Dedifferentiated amniotic fluid mesenchymal stem cell (primary cell): Measurements from ENCODE around the gene OTUD7B.
"Not testable (repeated sequence)": the region's sequence is repeated elsewhere in the genome, so short reads cannot be mapped to it uniquely, and the experiment has no call there.

Source experiments
- DNase-seq: peaks from one replicate; pipeline ENCODE4 v3.0.0-alpha.2; 2016; ENCODE audit errors: extremely low spot score

OTUD7B gene

DNA sequence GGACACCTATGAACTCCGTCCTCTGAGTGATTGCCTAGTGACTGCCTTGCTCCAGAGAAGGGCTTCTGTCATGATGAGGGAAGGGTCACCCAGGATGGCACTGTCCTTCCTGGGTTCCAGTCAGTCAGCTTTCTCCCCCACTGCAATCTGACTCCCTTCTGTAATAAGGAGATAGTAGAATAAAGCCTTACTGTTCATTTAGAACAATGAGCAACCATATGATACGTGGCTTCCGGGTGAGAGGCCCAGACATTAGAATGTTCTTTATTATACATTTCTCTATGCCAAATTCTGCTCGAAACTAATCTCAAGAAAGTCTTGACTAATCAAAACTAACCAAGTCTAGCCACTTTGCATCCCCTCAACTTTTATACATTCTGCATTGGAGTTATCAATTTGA is 65.3 kb downstream of the OTUD7B start:
- no peak for DNase-seq

DNA sequence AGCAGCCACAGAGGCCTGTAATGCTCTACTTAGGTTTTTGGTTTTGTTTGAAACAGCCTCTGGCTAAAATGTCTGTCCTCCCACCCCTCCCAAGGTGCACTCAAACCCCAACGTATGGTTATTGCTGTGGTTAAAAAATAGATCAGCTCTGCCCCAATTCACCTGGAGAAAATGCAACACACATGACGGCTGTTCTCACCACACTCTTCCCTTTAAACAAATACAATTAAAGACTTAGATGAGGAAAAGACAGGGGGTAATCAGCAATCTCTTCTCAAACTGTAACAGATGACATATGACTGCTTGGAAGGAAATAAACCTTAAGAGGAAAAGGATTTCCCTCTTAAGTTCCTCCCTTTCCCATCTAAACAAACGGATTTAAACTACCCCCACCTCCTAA is 67.6 kb downstream of the OTUD7B start:
- DNase-seq = no peak

DNA sequence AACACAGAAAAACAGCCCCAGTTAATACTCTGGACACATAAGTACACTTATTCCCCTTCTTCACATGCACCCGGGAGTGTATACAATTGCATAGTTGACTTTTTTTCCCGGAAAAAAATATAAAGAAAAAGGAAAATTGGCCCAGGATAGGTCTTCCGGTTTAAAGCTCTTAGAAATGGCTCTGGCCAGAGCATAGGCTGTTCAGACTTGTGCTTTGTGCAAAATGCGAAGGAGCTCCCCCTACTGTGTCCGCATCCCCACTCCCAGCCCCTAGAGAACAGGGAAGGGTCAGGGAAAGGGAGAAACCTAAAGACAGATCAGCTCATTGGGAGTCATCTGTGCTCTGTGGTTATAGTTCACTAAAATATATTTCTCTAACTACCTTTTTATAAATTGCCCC is 68.3 kb downstream of the OTUD7B start:
- DNase-seq = no peak

DNA sequence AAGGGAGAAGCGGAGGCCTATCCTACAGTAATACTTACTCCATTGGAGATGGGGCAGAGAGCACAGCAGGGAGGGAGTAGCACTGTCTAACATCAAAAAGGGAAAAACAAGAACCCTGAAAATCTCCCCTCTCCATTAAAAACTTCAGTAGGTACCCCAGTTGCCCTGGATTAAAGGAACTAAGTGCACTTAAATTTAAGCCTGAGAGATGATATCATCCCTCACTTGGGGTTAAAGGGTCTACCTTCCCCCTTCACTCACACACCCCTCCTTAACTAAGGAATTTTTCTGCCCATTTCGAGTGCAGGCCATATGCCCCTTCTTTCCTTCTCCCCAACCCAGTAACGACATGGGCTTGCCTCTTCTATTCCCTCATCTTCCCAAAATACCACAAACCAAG is 70.1 kb downstream of the OTUD7B start:
- no peak for DNase-seq

DNA sequence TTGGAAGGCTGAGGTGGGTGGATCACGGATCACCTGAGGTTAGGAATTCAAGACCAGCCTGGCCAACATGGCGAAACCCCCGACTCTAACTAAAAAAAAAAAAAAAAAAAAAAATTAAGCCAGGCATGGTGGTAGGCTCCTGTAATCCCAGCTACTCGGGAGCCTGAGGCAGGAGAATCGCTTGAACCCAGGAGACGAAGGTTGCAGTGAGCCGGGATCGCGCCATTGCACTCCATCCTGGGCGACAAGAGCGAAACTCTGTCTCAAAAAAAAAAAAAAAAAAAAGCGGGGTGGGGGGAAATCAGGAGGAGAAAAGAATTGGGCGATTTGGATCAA is 71.9 kb downstream of the OTUD7B start:
- DNase-seq = not testable (repeated sequence)

DNA sequence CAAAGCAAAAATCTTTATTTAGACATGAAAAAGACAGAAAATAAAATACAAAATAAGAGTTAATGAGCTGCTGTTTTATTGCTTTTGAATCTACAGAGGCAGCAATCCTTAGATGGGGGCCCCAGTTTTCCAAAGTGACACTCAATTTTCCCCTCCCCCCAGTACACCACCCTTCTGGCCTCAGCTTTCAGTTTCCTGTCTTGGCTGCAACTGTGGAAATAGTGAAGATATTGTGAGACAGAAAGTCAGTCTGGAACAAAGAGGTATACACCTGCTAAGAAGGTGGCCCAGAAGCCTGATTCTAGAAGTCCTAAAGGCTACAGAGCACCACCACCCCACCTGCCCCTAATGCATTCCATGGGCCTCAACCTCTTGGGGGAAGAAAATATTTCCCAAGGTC is 72.8 kb downstream of the OTUD7B start:
- no peak for DNase-seq

DNA sequence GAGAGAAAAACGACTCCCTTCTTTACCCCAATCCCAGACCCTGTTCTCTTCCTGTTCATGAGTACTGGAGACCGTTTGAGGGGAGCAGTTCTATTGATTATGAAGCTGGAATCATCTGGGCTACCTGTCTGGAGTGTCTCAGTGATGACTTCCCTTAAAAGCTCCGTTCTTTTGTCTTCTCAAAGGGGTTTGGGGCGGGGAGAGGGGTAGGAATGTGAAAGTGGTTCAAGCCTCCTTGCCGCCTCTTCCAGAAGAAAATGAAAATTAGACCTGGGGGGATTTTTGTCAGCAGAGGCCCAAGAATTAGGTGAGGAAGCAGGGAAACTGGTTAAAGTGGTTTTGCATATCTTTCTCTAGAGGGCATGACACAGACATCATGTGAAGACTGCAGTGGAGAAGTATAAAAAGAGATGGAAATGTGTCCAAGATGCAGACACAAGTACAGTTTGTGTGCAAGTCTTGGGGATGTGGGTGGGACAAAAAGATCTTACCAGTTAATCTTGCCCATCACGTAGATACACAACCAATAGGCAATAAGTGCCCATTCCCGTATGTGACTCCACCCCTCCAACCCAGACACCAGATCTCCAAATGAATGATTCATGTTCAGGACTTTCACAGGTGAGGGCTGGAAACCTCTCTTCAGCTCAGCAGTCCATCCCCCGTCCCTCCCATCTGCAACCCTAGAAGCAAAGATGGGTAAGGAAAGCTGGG is 73.4 kb downstream of the OTUD7B start:
- DNase-seq = no peak

DNA sequence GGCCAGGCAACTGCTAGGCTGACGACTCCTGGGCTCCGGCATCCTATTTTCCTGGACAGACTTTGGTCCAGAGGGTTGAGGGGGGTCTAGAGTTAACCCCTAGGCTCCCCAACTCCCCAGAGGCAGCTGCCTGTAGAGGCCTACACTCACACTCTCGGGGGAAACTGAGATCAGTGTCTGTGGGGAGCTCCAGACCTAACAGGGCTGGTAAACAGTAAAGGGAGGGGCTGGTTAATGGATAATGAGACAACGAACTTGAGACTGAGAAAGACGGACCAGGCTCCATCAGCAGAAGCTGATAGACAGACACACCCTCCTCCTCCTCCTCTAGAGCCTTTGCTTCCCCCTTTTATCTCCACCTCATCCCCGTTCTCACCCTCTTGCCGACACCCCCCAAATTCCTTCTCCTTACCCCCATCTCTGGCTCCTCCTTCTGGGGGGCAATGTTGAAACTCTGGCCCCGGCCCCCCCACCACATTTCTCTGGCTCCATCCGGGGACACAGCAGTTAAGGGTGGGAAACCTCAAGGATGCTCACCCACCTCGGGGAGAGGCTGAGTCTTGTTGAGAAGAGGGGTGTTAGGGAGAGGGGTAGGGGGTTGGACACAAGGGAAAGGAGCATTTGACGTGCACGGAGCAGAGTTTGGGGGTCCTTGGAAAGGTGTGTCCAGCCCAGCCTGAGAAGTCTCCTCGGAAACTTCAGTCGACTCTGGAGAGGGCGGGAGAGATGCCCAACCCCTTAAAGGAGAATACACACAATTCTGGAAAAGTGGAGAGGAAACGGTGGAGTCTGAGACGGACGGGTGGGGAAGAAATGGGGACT is 74.1 kb downstream of the OTUD7B start, which contains the start of gene MTMR11:
MTMR11 (minus strand) TSS at position 710 of the 822 bp plus-strand sequence; CDS start at position 478, 232 bp downstream.
- DNase-seq = no peak

DNA sequence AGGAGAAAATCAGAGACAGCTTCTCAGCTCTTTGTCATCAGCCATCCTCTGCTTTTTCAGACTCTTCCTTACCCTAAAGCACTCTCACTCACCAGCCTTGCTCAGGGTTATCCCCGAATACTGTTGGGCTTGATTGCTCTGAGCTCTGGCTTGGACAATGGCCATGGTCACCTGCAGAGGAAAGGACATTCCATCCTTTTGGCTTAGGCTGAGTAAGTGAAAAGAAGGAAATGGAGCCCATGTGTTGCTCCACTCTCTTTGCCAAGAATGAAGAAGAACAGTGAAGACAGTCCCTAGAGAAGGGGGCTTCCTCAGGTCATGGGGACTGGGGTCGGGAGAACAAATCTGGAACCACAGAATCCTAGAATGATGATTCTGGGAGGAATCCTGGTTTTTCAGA is 76.2 kb downstream of the OTUD7B start:
- no peak for DNase-seq

DNA sequence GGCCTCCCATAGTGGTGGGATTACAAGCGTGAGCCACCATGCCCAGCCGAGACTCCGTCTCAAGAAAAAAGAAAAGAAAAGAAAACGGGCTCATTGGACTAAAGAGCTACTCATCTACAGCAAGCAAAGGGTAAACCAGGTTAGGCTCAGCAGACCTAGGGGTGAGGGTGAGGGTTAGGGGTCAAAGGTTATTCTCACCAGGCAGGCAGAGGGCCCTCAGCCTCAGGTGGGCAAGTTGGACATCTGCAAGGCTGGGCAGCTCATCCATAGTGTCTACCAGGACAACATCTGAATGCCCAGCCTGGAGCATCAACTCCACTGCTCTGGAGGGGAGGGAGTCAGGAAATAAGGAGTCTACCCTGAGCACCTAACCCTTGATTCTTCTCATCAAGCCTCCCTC is 77.3 kb downstream of the OTUD7B start:
- no peak for DNase-seq

DNA sequence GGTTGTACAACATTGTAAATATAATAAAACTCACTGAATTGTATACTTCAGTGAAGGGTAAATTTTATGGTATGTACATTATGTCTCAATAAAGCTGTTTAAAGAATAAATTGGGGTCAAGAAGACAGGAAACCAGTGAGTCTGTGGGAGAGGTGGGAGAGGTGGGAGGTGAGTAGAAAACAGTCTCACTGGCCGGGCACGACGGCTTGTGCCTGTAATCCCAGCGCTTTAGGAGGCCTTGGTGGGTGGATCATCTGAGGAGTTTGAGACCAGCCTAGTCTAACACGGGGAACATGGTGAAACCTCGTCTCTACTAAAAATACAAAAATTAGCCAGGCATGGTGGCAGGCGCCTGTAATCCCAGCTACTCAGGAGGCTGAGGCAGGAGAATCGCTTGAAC is 78.1 kb downstream of the OTUD7B start:
- DNase-seq = no peak

DNA sequence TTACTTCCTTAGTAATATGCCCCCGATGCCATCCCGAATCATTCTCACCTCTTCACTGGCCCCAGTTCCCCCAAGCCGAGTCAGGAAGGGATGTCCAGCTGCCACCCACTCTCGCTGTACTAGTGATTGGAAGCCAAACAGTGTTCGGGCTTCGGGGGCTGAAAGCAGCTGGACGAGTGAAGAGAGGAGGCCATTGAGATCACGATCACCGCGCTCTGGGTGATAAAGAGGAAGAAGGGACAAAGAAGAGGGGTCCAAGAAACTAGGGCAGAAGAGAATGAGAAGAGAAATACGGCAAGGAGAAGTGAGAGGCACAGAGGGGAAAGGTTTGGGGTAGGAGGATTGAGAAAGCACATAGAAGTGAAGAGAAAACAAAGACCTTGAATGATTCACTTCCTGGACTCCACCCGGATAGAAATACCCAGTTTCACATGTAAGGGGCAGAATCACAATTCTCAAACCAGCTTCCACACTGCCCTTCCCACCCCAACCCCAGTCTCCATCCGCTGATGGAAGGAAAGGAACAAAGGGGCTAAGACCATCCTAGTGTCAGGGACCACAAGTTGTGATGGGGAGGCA is 79.2 kb downstream of the OTUD7B start:
- DNase-seq = no peak

DNA sequence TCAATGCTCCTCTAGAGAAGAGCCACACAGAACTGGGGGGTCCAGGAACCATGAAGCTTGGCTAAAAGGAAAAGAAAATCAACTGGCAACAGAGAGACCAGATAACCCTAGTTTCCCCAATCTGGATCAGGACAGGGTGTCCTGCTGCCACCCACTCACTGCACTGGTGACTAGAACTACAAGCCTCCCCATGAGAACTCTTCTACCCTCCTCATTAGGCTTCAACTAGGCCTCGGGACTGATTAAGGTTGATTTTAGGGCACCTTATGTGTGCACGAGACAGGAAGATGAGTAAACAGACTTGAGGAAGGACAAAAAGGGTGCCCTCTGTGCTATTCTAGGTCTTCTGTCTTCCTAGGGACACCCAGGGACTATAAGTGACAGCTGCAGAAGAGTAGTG is 80.7 kb downstream of the OTUD7B start:
- no peak for DNase-seq

DNA sequence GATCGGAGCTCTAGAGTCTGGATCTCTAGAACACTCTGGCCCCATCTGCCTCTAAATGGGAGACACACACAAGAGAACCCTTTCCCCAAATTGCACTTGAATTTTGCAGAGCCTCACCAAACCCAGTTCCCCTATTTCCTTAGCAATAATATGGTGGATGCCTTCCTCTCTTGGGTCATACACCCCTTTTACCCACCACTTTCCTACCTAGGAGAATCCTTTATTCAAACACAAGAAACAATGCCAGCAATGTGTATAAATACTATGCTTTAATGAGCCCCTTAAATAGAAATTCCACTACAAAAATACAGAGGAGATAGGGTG is 82.2 kb downstream of the OTUD7B start:
- DNase-seq = no peak

DNA sequence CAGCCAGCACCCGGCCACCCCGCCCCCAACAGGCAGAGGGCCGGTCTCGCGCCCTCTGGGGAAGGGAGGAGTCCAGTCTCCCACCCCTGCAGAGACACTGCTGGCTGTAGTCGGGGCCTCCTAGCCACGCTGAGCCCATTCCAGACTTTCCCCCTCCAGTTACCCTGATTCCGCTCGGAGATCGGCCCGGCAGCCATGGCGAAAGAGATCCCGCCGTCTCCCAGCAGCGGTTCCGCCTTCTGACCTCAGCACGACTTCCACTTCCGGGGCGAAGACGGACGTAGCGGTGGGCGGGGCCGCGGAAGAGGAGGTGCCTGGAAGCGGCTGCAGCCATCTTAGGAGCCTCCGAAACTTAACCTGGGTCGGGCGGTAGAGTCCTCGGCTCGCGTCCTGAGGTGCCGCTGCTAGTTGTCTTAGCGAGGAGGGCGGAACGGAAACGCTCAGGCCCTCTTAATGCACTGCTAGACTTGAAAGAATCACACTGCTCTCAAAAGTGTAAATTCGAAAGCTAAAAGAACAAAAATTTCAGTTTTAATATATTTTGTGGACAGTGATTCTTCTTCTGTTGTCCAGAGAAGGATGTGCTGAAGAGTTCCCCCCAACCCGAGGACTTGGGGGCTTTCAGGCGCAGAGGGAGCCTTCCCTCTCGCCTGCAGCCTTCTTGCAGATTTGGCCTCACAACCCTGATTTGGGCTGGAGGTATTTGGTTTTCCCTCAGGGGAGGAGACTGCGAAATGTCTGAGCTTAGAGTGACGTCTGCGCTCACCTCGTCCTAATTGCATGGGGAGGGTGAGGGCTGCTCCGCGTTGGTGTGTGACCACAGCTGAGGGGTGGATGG is 82.7 kb downstream of the OTUD7B start, which contains the start of gene SF3B4:
SF3B4 (minus strand) TSS at position 241 of the 838 bp plus-strand sequence; CDS start at position 197, 44 bp downstream.
- peak; percentile 92 for DNase-seq

DNA sequence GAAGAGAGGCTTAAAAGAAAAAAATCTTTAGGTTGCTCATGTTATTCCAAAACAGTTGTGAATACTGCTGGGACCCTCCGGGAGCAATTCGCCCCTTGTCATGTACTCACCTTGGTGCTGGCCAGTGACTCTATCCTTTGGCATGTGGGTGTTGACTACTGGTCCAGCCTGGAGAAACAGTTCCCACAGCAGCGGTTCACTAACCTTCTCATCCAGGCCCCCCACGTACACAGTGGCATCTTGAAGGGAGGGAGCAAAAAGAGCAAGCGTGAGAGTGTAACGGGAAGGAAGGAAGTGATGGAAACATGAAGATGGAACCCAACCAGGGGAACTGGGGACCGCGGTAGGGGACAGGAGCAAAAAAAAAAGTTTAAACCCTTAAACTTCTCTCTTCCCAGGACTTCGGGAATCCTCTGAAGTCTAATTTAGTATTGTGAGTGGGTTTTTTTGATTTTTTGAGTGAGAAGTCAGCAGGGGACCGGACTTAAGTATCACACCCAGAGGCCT is 83.4 kb downstream of the OTUD7B start:
- no peak for DNase-seq

DNA sequence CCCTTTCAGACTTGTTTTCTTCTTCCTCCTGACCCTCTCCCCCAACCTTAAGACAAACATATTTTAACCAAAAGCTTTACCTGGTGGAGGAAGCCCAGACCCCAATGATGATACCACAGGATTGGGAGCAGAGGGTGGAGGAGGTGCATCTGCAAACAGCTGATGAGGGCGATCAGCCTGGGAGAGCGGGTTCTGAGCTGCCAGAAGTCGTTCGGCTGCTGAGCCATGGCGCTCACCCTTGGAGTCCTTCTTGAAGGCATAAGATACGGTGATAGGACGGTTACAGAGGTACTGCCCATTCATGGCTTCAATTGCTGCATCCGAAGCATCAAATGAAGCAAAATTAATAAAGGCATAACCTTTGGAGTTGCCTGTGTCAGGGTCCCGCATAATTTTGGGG is 84.2 kb downstream of the OTUD7B start:
- no peak for DNase-seq

DNA sequence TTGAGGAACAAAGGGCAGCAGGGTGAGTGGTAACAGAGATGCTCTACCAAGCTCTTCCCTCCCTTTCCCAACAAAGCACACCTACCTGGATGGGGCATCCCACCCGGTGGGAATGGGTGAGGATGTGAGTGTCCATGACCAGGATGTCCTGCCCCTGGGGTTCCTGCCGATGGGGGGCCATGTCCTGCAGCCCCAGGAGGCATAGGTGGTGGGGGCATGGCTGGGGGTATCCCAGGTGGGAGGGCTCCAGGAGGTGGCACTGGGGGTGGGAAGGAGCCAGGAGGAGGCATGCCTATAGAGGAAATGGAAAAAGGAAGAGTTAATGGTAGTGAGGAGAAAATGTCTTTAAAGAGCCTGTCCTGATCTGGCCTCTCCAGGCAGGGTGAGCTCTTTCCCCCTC is 84.8 kb downstream of the OTUD7B start:
- no peak for DNase-seq

DNA sequence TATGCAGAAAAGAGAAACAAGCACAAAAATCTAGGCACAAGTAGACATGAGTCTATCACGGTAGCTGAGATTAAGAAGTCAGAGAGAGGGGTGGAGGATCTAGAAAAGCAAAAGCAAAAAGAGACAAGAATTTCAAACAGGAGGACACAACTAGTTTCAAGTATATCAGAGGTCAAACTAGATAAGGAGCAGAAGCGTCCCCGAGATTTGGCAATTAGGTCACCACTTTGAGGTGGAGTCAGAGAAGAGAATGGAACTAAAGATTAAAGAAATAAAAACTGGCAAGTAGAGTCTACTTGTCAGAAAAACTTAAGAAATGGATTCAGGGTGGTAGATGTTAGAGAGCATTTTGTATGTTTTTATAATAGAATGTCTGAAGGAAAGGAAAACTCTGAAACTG is 85.2 kb downstream of the OTUD7B start:
- DNase-seq = no peak

DNA sequence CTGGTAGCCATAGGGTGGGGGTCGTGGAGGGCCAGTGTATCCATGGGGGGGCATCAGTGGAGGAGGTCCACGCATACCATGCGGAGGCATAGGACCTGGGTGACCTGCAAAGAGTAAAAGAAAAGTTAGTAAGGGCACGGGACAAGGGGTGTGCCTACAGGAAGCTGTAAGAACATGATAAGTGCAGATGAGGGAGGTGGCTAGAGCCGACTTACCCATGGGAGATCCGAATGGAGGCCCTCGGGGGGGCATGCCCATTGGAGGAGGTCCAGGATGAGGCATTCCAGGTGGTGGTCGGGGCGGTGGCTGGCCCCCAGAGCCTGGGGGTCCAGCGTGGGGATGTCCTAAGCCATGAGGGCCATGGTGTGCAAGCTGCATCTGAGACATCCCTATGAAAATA is 86.9 kb downstream of the OTUD7B start:
- DNase-seq = no peak

DNA sequence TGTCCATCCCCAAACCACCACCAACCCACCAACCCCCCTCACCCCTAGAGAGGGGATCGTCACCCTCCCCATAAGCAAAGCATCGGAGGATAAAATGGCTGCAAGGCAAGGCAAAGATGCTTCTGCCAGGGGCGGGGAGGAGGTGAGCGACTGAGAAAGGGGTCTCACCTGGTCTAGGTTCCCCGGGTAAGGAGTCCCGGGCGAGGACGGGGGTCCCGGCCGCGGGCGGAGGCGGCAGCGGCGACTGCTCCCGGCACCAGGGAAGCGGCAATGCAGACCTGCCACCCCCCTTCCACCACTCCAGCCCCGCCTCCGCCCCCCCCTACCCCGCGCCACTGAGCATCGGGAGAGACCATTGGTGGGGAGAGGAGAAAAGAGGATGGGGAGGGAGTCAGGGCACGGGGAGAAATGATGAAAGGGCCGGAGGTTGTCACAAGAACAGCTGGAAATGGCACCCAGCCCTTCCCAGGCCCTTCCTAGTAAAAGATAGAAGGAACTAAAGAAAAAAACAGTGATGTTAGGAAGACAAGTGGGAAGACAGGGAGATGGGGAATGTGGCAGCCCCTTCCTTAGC is 92.9 kb downstream of the OTUD7B start, which contains the start of gene SV2A:
SV2A (minus strand) TSS at position 274 of the 574 bp plus-strand sequence. CDS start 4,004 bp downstream, outside the sequence.
- DNase-seq = peak; percentile 31

DNA sequence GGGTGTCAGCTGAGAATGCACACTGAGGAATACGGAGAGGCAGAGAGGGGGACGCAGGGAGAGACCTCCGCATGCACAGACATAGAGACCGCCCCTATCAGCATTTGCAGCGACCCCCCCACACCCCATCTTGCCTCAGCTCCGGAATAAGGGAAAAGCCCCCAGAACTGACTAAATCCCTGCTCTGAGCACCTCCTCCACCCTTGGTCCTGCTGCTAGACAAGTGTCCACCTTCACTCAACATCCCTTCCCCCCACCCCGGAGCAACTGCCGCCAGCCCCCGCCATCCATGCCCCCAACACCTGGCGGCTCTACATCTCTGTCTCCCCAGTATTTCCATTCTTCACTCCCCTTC is 93.7 kb downstream of the OTUD7B start:
- no peak for DNase-seq
